HG03520 (cell line): ENCODE data around the gene TLR7.

ENCODE experiments used
- ATAC-seq: cut with Tn5 transposase; IDR thresholded peaks from one replicate; pipeline ENCODE4 v1.9.1; 2021; ENCODE audit warnings: mild to moderate bottlenecking, moderate library complexity; ENCODE audit not compliant: unreplicated experiment

TLR7 gene

GRCh38 chrX:12866451-12867377, at the start of gene TLR7:
TSS of gene TLR7 (plus strand) at chrX:12867072. CDS start at chrX:12867579, 507 bp downstream.
- ATAC-seq, result no peak

GRCh38 chrX:12817528-12817927, 49.3 kb upstream of the TLR7 start:
- no peak for ATAC-seq

GRCh38 chrX:12819222-12819621, 47.6 kb upstream of the TLR7 start:
- ATAC-seq, result no peak

GRCh38 chrX:12820737-12821136, 46.1 kb upstream of the TLR7 start:
- ATAC-seq, result no peak

GRCh38 chrX:12824944-12825343, 41.9 kb upstream of the TLR7 start:
- no peak for ATAC-seq

- ATAC-seq, result no peak
Observed at GRCh38 chrX:12825801-12826200, 41.1 kb upstream of the TLR7 start.

- no peak for ATAC-seq
Observed at GRCh38 chrX:12843061-12843667, 23.7 kb upstream of the TLR7 start.

- ATAC-seq, result peak; percentile 89
Observed at GRCh38 chrX:12843668-12844279, 23.1 kb upstream of the TLR7 start.

- ATAC-seq, result peak; percentile 23
Observed at GRCh38 chrX:12844319-12844718, 22.6 kb upstream of the TLR7 start.

- no peak for ATAC-seq
Observed at GRCh38 chrX:12865359-12865758, 1.5 kb upstream of the TLR7 start.

- no peak for ATAC-seq
Observed at GRCh38 chrX:12867685-12868084, 813 bp downstream of the TLR7 start.

GRCh38 chrX:12868747-12869146, 1.9 kb downstream of the TLR7 start:
- peak; percentile 47 for ATAC-seq

- ATAC-seq, result no peak
Observed at GRCh38 chrX:12871257-12871656, 4.4 kb downstream of the TLR7 start.

- no peak for ATAC-seq
Observed at GRCh38 chrX:12872741-12873140, 5.9 kb downstream of the TLR7 start.

GRCh38 chrX:12874581-12874980, 7.7 kb downstream of the TLR7 start:
- no peak for ATAC-seq

- ATAC-seq, result no peak
Observed at GRCh38 chrX:12877386-12877785, 10.5 kb downstream of the TLR7 start.

GRCh38 chrX:12878536-12878935, 11.7 kb downstream of the TLR7 start:
- ATAC-seq, result no peak

GRCh38 chrX:12881914-12882313, 15.0 kb downstream of the TLR7 start:
- ATAC-seq, result no peak

GRCh38 chrX:12885508-12885907, 18.6 kb downstream of the TLR7 start:
- ATAC-seq, result no peak

GRCh38 chrX:12886545-12886944, 19.7 kb downstream of the TLR7 start:
- no peak for ATAC-seq

- no peak for ATAC-seq
Observed at GRCh38 chrX:12887141-12887540, 20.3 kb downstream of the TLR7 start.

GRCh38 chrX:12887767-12888166, 20.9 kb downstream of the TLR7 start:
- ATAC-seq, result no peak
